ENCODE data around the gene ARID1B.
A peak's percentile ranks its signal among the peaks of the same experiment; 100 is the strongest.

ARID1B gene

GRCh38 chr6:156963712-156964700, 186.8 kb downstream of the ARID1B start:
- peaks cover 68% of the 10 kb centered on the region for H3K4me1 Mint-ChIP-seq (ENCODE audit: low read depth)
- H3K27ac Mint-ChIP-seq = peak overlapping the region; percentile 44
- H3K36me3 Mint-ChIP-seq (ENCODE audit: low read depth) = peaks cover 5% of the 10 kb centered on the region
- H3K27me3 Mint-ChIP-seq = no peaks in the 10 kb centered on the region
- H3K9me3 Mint-ChIP-seq = no peaks in the 10 kb centered on the region
- no peak overlapping the region for H3K4me3 Mint-ChIP-seq
- DNase-seq = peak; percentile 43

GRCh38 chr6:156967852-156968251, 190.7 kb downstream of the ARID1B start:
- no peak overlapping the region for H3K27ac Mint-ChIP-seq
- no peak for DNase-seq
- H3K36me3 Mint-ChIP-seq (ENCODE audit: low read depth) = peaks cover 4% of the 10 kb centered on the region
- H3K4me3 Mint-ChIP-seq = no peak overlapping the region
- H3K9me3 Mint-ChIP-seq = no peaks in the 10 kb centered on the region
- no peaks in the 10 kb centered on the region for H3K27me3 Mint-ChIP-seq
- peaks cover 72% of the 10 kb centered on the region for H3K4me1 Mint-ChIP-seq (ENCODE audit: low read depth)

GRCh38 chr6:156969233-156969632, 192.1 kb downstream of the ARID1B start:
- Mint-ChIP-seq H3K27me3 (no peaks in the 10 kb centered on the region), H3K36me3 (ENCODE audit: low read depth) (peaks cover 2% of the 10 kb centered on the region), H3K9me3 (no peaks in the 10 kb centered on the region), H3K4me1 (ENCODE audit: low read depth) (peaks cover 69% of the 10 kb centered on the region), H3K4me3 (no peak overlapping the region), H3K27ac (no peak overlapping the region)
- no peak for DNase-seq

- Mint-ChIP-seq H3K27ac (no peak overlapping the region), H3K4me3 (no peak overlapping the region), H3K36me3 (ENCODE audit: low read depth) (peaks cover 2% of the 10 kb centered on the region), H3K27me3 (no peaks in the 10 kb centered on the region), H3K4me1 (ENCODE audit: low read depth) (peaks cover 70% of the 10 kb centered on the region), H3K9me3 (no peaks in the 10 kb centered on the region)
- no peak for DNase-seq
Observed at GRCh38 chr6:156970595-156971112, 193.5 kb downstream of the ARID1B start.

- H3K27ac Mint-ChIP-seq = no peak overlapping the region
- H3K4me3 Mint-ChIP-seq = no peak overlapping the region
- no peaks in the 10 kb centered on the region for H3K9me3 Mint-ChIP-seq
- H3K27me3 Mint-ChIP-seq = no peaks in the 10 kb centered on the region
- H3K36me3 Mint-ChIP-seq (ENCODE audit: low read depth) = peaks cover 2% of the 10 kb centered on the region
- no peak for DNase-seq
- H3K4me1 Mint-ChIP-seq (ENCODE audit: low read depth) = peaks cover 77% of the 10 kb centered on the region
Observed at GRCh38 chr6:156971153-156971885, 194.1 kb downstream of the ARID1B start.

GRCh38 chr6:156972145-156972544, 195.0 kb downstream of the ARID1B start:
- Mint-ChIP-seq H3K4me3 (no peak overlapping the region), H3K27me3 (no peaks in the 10 kb centered on the region), H3K27ac (no peak overlapping the region), H3K9me3 (no peaks in the 10 kb centered on the region), H3K36me3 (ENCODE audit: low read depth) (no peaks in the 10 kb centered on the region), H3K4me1 (ENCODE audit: low read depth) (peaks cover 82% of the 10 kb centered on the region)
- DNase-seq = no peak

- Mint-ChIP-seq H3K4me1 (ENCODE audit: low read depth) (peaks cover 86% of the 10 kb centered on the region), H3K9me3 (no peaks in the 10 kb centered on the region), H3K4me3 (peak overlapping the region; percentile 13), H3K36me3 (ENCODE audit: low read depth) (no peaks in the 10 kb centered on the region), H3K27ac (peak overlapping the region; percentile 68), H3K27me3 (no peaks in the 10 kb centered on the region)
- DNase-seq = no peak
Observed at GRCh38 chr6:156974830-156975261, 197.7 kb downstream of the ARID1B start.

- peak overlapping the region; percentile 73 for H3K4me3 Mint-ChIP-seq
- peak overlapping the region; percentile 90 for H3K27ac Mint-ChIP-seq
- peaks cover 89% of the 10 kb centered on the region for H3K4me1 Mint-ChIP-seq (ENCODE audit: low read depth)
- H3K36me3 Mint-ChIP-seq (ENCODE audit: low read depth) = no peaks in the 10 kb centered on the region
- H3K9me3 Mint-ChIP-seq = no peaks in the 10 kb centered on the region
- DNase-seq = no peak
- no peaks in the 10 kb centered on the region for H3K27me3 Mint-ChIP-seq
Observed at GRCh38 chr6:156975414-156975813, 198.2 kb downstream of the ARID1B start.

GRCh38 chr6:156976216-156977127, 199.3 kb downstream of the ARID1B start:
- Mint-ChIP-seq H3K36me3 (ENCODE audit: low read depth) (no peaks in the 10 kb centered on the region), H3K27me3 (no peaks in the 10 kb centered on the region), H3K4me3 (peak overlapping the region; percentile 73), H3K27ac (peak overlapping the region; percentile 90), H3K9me3 (no peaks in the 10 kb centered on the region), H3K4me1 (ENCODE audit: low read depth) (peaks cover 88% of the 10 kb centered on the region)
- no peak for DNase-seq

GRCh38 chr6:156977527-156978291, 200.5 kb downstream of the ARID1B start:
- Mint-ChIP-seq H3K4me3 (peak overlapping the region; percentile 53), H3K9me3 (no peaks in the 10 kb centered on the region), H3K36me3 (ENCODE audit: low read depth) (no peaks in the 10 kb centered on the region), H3K4me1 (ENCODE audit: low read depth) (peaks cover 88% of the 10 kb centered on the region), H3K27ac (peak overlapping the region; percentile 15), H3K27me3 (no peaks in the 10 kb centered on the region)
- DNase-seq = no peak

GRCh38 chr6:156978948-156979347, 201.8 kb downstream of the ARID1B start:
- Mint-ChIP-seq H3K27ac (peak overlapping the region; percentile 71), H3K9me3 (no peaks in the 10 kb centered on the region), H3K36me3 (ENCODE audit: low read depth) (no peaks in the 10 kb centered on the region), H3K27me3 (no peaks in the 10 kb centered on the region), H3K4me3 (no peak overlapping the region), H3K4me1 (ENCODE audit: low read depth) (peaks cover 89% of the 10 kb centered on the region)
- no peak for DNase-seq

- H3K27me3 Mint-ChIP-seq = no peaks in the 10 kb centered on the region
- H3K27ac Mint-ChIP-seq = peak overlapping the region; percentile 63
- H3K4me1 Mint-ChIP-seq (ENCODE audit: low read depth) = peaks cover 87% of the 10 kb centered on the region
- H3K9me3 Mint-ChIP-seq = no peaks in the 10 kb centered on the region
- no peak for DNase-seq
- H3K4me3 Mint-ChIP-seq = no peak overlapping the region
- no peaks in the 10 kb centered on the region for H3K36me3 Mint-ChIP-seq (ENCODE audit: low read depth)
Observed at GRCh38 chr6:156980515-156980914, 203.3 kb downstream of the ARID1B start.

- no peaks in the 10 kb centered on the region for H3K36me3 Mint-ChIP-seq (ENCODE audit: low read depth)
- H3K4me3 Mint-ChIP-seq = no peak overlapping the region
Observed at GRCh38 chr6:156980948-156981347, 203.8 kb downstream of the ARID1B start.

More at GRCh38 chr6:156980948-156981347, 203.8 kb downstream of the ARID1B start:
- Mint-ChIP-seq H3K9me3 (no peaks in the 10 kb centered on the region), H3K4me1 (ENCODE audit: low read depth) (peaks cover 86% of the 10 kb centered on the region), H3K27ac (no peak overlapping the region), H3K27me3 (no peaks in the 10 kb centered on the region)
- DNase-seq = no peak

All from activated T-cell treated with anti-CD3 and anti-CD28 coated beads, Interleukin-2, amount 50 U/mL, for 24 hours (primary cell).